IMR-90 (cell line): Measurements from ENCODE around the gene LNX1. TPM values are rescaled to one million over a fixed set of nuclear protein-coding genes. Genes with fewer than 3 reads are reported as not detected.
A peak's percentile ranks its signal among the peaks of the same experiment; 100 is the strongest.

Source experiments
- ATAC-seq: fragments of 200-7000 bp; cut with Tn5 transposase; 2 replicates; pipeline ENCODE4 v1.9.1; 2020; ENCODE audit warnings: low read depth, mild to moderate bottlenecking, moderate library complexity
- BruUV-seq: library from RNA; stranded (reverse); fragments of 400-500 nt; replicated peaks from 2 replicates; lab custom pipeline; 2021; lab: Mats Ljungman, UMichigan
- CTCF ChIA-PET: fragments of 300-600 bp; formaldehyde crosslinking; extraction: SDS; loops from one replicate; lab custom pipeline; 2021; ENCODE audit warnings: antibody characterized with exemption; lab: Yijun Ruan, JAX
- POLR2A ChIA-PET: fragments of 300-600 bp; sonication (Branson Sonifier 250); formaldehyde crosslinking; loops from one replicate; lab custom pipeline; 2022; ENCODE audit warnings: antibody characterized with exemption; ENCODE audit not compliant: unreplicated experiment; lab: Charles Lee
- DNase-seq: peaks from one replicate; pipeline ENCODE4 v3.0.0; 2013
- H2AFZ ChIP-seq: replicated peaks from 2 replicates; pipeline ENCODE3; 2013; ENCODE audit warnings: low read length, mild to moderate bottlenecking; ENCODE audit not compliant: poor library complexity
- H2AK5ac ChIP-seq: 2 replicates; pipeline ENCODE4 v1.6.1; 2013; ENCODE audit warnings: low read depth, low read length, inconsistent platforms
- H2AK9ac ChIP-seq: replicated peaks from 2 replicates; pipeline ENCODE3; 2013; ENCODE audit warnings: mild to moderate bottlenecking, low read depth, low read length, moderate library complexity; ENCODE audit not compliant: poor library complexity
- H2BK120ac ChIP-seq: 2 replicates; pipeline ENCODE4 v1.6.1; 2013; ENCODE audit warnings: low read depth, low read length, inconsistent platforms
- H2BK15ac ChIP-seq: 3 replicates; pipeline ENCODE4 v1.6.1; 2013; ENCODE audit warnings: low read depth, low read length, inconsistent platforms
- H2BK20ac ChIP-seq: 2 replicates; pipeline ENCODE4 v1.6.1; 2013; ENCODE audit warnings: low read depth, mild to moderate bottlenecking, inconsistent platforms, low read length, moderate library complexity
- H2BK5ac ChIP-seq: 2 replicates; pipeline ENCODE4 v1.6.1; 2013; ENCODE audit warnings: mild to moderate bottlenecking, low read depth, low read length, inconsistent platforms; ENCODE audit not compliant: poor library complexity, severe bottlenecking
- H3K14ac ChIP-seq: replicated peaks from 2 replicates; pipeline ENCODE4 v1.6.1; 2013; ENCODE audit warnings: low read depth, low read length, inconsistent platforms
- H3K18ac ChIP-seq: 2 replicates; pipeline ENCODE4 v1.6.1; 2013; ENCODE audit warnings: low read depth, low read length, control low read depth
- H3K23ac ChIP-seq: 2 replicates; pipeline ENCODE4 v1.6.1; 2013; ENCODE audit warnings: low read depth, low read length, inconsistent platforms
- H3K27ac ChIP-seq: 2 replicates; pipeline ENCODE4 v1.5.1; 2013; ENCODE audit warnings: mild to moderate bottlenecking, control low read depth, low read length; ENCODE audit not compliant: insufficient read depth
- H3K27me3 ChIP-seq: 2 replicates; pipeline ENCODE4 v1.6.1; 2013; ENCODE audit warnings: low read length; ENCODE audit not compliant: control insufficient read depth, insufficient read depth
- H3K36me3 ChIP-seq: 2 replicates; pipeline ENCODE4 v1.6.1; 2013; ENCODE audit warnings: low read length, mixed read lengths; ENCODE audit not compliant: control insufficient read depth, insufficient read depth
- H3K4ac ChIP-seq: 2 replicates; pipeline ENCODE4 v1.6.1; 2013; ENCODE audit warnings: low read depth, low read length, inconsistent platforms
- H3K4me1 ChIP-seq: 2 replicates; pipeline ENCODE4 v1.6.1; 2013; ENCODE audit warnings: low read length, mixed read lengths; ENCODE audit not compliant: control insufficient read depth, insufficient read depth
- H3K4me2 ChIP-seq: 2 replicates; pipeline ENCODE4 v1.6.1; 2013; ENCODE audit warnings: low read depth, mild to moderate bottlenecking, control low read depth, low read length, moderate library complexity
- H3K4me3 ChIP-seq: 2 replicates; pipeline ENCODE4 v1.5.1; 2013; ENCODE audit warnings: low read depth, mild to moderate bottlenecking, control low read depth, low read length, moderate library complexity; ENCODE audit not compliant: insufficient read depth
- H3K56ac ChIP-seq: 2 replicates; pipeline ENCODE4 v1.6.1; 2013; ENCODE audit warnings: low read length, inconsistent platforms; ENCODE audit not compliant: insufficient read depth; ENCODE audit errors: extremely low read depth
- H3K79me1 ChIP-seq, 2 experiments: 2 replicates each; pipeline ENCODE4 v1.6.1; 2013; ENCODE audit warnings: low read length in 2 of 2, inconsistent platforms in 1 of 2, low read depth in 1 of 2
- H3K9ac ChIP-seq: 2 replicates; pipeline ENCODE4 v1.6.1; 2013; ENCODE audit warnings: low read depth, low read length, control low read depth
- H3K9me1 ChIP-seq: 2 replicates; pipeline ENCODE4 v1.6.1; 2013; ENCODE audit warnings: low read length, inconsistent platforms; ENCODE audit not compliant: insufficient read depth
- H3K9me3 ChIP-seq: 2 replicates; pipeline ENCODE4 v1.6.1; 2013; ENCODE audit warnings: low read length; ENCODE audit not compliant: control insufficient read depth, insufficient read depth
- H4K20me1 ChIP-seq: 2 replicates; pipeline ENCODE4 v1.6.1; 2013; ENCODE audit warnings: low read length, inconsistent platforms; ENCODE audit not compliant: insufficient read depth
- H4K5ac ChIP-seq: 2 replicates; pipeline ENCODE4 v1.6.1; 2013; ENCODE audit warnings: mild to moderate bottlenecking, low read depth, low read length, control low read depth
- H4K8ac ChIP-seq, 2 experiments: 2 replicates each; pipeline ENCODE4 v1.6.1; 2013; ENCODE audit warnings: low read depth in 2 of 2, low read length in 2 of 2, control low read depth in 1 of 2, inconsistent platforms in 1 of 2
- H4K91ac ChIP-seq: 2 replicates; pipeline ENCODE4 v1.6.1; 2013; ENCODE audit warnings: low read depth, low read length, inconsistent platforms; ENCODE audit not compliant: insufficient read depth
- CEBPB ChIP-seq: IDR thresholded peaks from 2 replicates; pipeline ENCODE4 v1.6.1; 2012; ENCODE audit warnings: low read depth, low read length, improper control_type of control experiment
- FOS ChIP-seq: fragments of 150-350 bp; IDR thresholded peaks from 2 replicates; pipeline ENCODE4 v1.6.1; 2016; ENCODE audit warnings: low read depth, low read length
- MAFK ChIP-seq: IDR thresholded peaks from 2 replicates; pipeline ENCODE4 v1.6.1; 2012; ENCODE audit warnings: low read depth, low read length, improper control_type of control experiment
- NFE2L2 ChIP-seq: fragments of 150-350 bp; IDR thresholded peaks from 2 replicates; pipeline ENCODE4 v1.6.1; 2016; ENCODE audit warnings: low read depth, mild to moderate bottlenecking, low read length
- RFX5 ChIP-seq: IDR thresholded peaks from 2 replicates; pipeline ENCODE4 v1.8.0; 2012; ENCODE audit warnings: low read depth, mild to moderate bottlenecking, low read length, moderate library complexity
- dilution Hi-C: fragments of 300-500 bp; cut with HindIII; formaldehyde crosslinking; loops from one replicate; pipeline ENCODE4 v1.14.3; 2018; ENCODE audit warnings: low sequenced_read_pairs; ENCODE audit not compliant: unreplicated experiment
- in situ Hi-C: fragments of 300-500 bp; cut with MboI; formaldehyde crosslinking; loops from 3 replicates; pipeline ENCODE4 v1.14.3; 2019; ENCODE audit warnings: low sequenced_read_pairs, inconsistent platforms, mixed read lengths
- intact Hi-C: fragments of 100-400 bp; cut with micrococcal nuclease; formaldehyde crosslinking; loops from 2 replicates; pipeline ENCODE4 v1.10.0; 2022
- polyA plus RNA-seq, 3 experiments: library from polyadenylated mRNA; depleted of rRNA; stranded (reverse); fragments of >200 nt; gene quantifications; 2 replicates each; pipeline ENCODE4 v1.2.3, GENCODE V29; 2012; ENCODE audit warnings: low replicate concordance in 1 of 3
- total RNA-seq: library from RNA; depleted of rRNA; stranded (reverse); fragments of >200 nt; gene quantifications from 2 replicates; pipeline ENCODE4 v1.2.3, GENCODE V29; 2012

LNX1 gene
- total and polyA plus RNA-seq, 2 of the 4 experiments (the other 2 are of a cell fraction), result 0.15 to 0.36 TPM

GRCh38 chr4:53489279-53489889 lies 101.9 kb downstream of the LNX1 start:
- Histone ChIP-seq H3K9ac (no peak overlapping the region), H2AK9ac (no peak overlapping the region), H2BK15ac (no peak overlapping the region), H2BK20ac (peak overlapping the region; percentile 87), H3K9me1 (peaks cover 3% of the 10 kb centered on the region; the same call in 1 of the 2 replicates), H3K36me3 (no peaks in the 10 kb centered on the region), H3K27ac (no peak overlapping the region), H3K14ac (no peak overlapping the region), H2BK5ac (peak overlapping the region; percentile 72), H4K20me1 (no peaks in the 10 kb centered on the region), H3K4me2 (no peak overlapping the region), H3K27me3 (no peaks in the 10 kb centered on the region), H3K56ac (no peak overlapping the region), H4K91ac (no peak overlapping the region), H2AFZ (no peak overlapping the region), H4K8ac (peak overlapping the region in 1 of 2 experiments; percentile 34; a peak in 2 of 4 replicates), H3K4me3 (no peak overlapping the region), H2BK120ac (peak overlapping the region; percentile 84), H3K23ac (no peak overlapping the region), H3K18ac (peak overlapping the region; percentile 82; the same call in 1 of the 2 replicates), H3K4ac (peak overlapping the region; percentile 38; the same call in 1 of the 2 replicates), H3K79me1 (no peaks in the 10 kb centered on the region), H3K4me1 (peaks cover 11% of the 10 kb centered on the region), H2AK5ac (no peak overlapping the region), H4K5ac (peak overlapping the region; percentile 70; the same call in 1 of the 2 replicates), H3K9me3 (no peaks in the 10 kb centered on the region)
- intact Hi-C loops, result no loop called here
- in situ Hi-C loops, result no loop called here
- POLR2A ChIA-PET, result interaction anchor here (0.5 kb wide), 1 partner anchor 52 kb away, joined by 3 read pairs; no protein-coding TSS in a partner anchor
- peak; percentile 79 for DNase-seq
- peak; percentile 35; the same call in 1 of the 2 replicates for ATAC-seq
- CTCF ChIA-PET, result interaction anchor here (0.9 to 1.5 kb wide), 2 partner anchors 8 to 9 kb away, joined by 3 to 9 read pairs; no protein-coding TSS in a partner anchor
- no TSS peak for BruUV-seq
- dilution Hi-C loops, result no loop called here
- peak; percentile 69 for TF ChIP-seq FOS
- no peak for TF ChIP-seq RFX5
- peak; percentile 75 for TF ChIP-seq MAFK
- TF ChIP-seq CEBPB, result peak; percentile 46; the same call in 1 of the 2 replicates
- TF ChIP-seq NFE2L2, result peak; percentile 84
